Nephron (organoid): ENCODE data around the gene MACROD2.

Experiments used
- H3K27ac Mint-ChIP-seq, 3 experiments: 2 replicates each; pipeline ENCODE4 v1.8.0; 2020; ENCODE audit warnings: mixed read lengths in 3 of 3, mild to moderate bottlenecking in 2 of 3, moderate library complexity in 1 of 3
- H3K27me3 Mint-ChIP-seq: 2 replicates; pipeline ENCODE4 v1.8.0; 2021; ENCODE audit warnings: low read depth, mild to moderate bottlenecking, moderate library complexity, mixed read lengths
- H3K36me3 Mint-ChIP-seq: 2 replicates; pipeline ENCODE4 v1.8.0; 2020; ENCODE audit warnings: low read depth, mixed read lengths
- H3K4me1 Mint-ChIP-seq: 2 replicates; pipeline ENCODE4 v1.8.0; 2020; ENCODE audit warnings: mixed read lengths
- H3K4me3 Mint-ChIP-seq, 3 experiments: 2 replicates each; pipeline ENCODE4 v1.8.0; 2020; ENCODE audit warnings: mild to moderate bottlenecking in 3 of 3, mixed read lengths in 3 of 3, moderate library complexity in 2 of 3
- H3K9me3 Mint-ChIP-seq: 2 replicates; pipeline ENCODE4 v1.8.0; 2020; ENCODE audit warnings: mixed read lengths
- CTCF ChIP-seq, 3 experiments: fragments of 200-600 bp; sonication (generic); IDR thresholded peaks; one replicate each; pipeline ENCODE4 v1.5.0; 2021; ENCODE audit warnings: antibody characterized with exemption in 3 of 3; ENCODE audit not compliant: unreplicated experiment in 3 of 3

Gene MACROD2

GRCh38 chr20:14538433-14538832 is 543.1 kb downstream of the MACROD2 start:
- Mint-ChIP-seq H3K27ac (no peak overlapping the region), H3K36me3 (no peaks in the 10 kb centered on the region), H3K9me3 (no peaks in the 10 kb centered on the region), H3K4me1 (no peaks in the 10 kb centered on the region), H3K4me3 (no peak overlapping the region), H3K27me3 (no peaks in the 10 kb centered on the region)
- TF ChIP-seq CTCF (IDR thresholded peaks at IDR 0.05; ENCODE audit: unreplicated experiment in 3 of 3) = no peak

DNA sequence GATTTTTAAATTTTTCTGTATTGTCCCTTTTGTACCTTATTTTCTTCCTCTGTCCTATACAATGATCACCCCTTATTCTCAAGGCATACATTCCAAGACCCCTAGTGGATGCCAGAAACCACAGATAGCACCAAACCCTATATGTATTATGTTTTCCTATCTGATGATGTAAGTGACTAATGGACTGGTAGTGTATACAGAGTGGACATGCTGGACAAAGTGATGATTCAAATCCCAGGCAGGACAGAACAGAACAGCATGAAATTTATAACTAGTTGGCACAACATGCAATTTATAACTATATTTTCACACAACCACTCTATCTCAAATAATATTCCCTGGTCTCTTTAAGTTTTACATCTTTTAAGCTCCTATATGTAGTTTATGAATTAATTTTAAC is 547.7 kb downstream of the MACROD2 start:
- no peak for TF ChIP-seq CTCF (IDR thresholded peaks at IDR 0.05; ENCODE audit: unreplicated experiment in 3 of 3)
- H3K9me3 Mint-ChIP-seq = no peaks in the 10 kb centered on the region
- no peak overlapping the region for H3K27ac Mint-ChIP-seq
- no peaks in the 10 kb centered on the region for H3K4me1 Mint-ChIP-seq
- no peak overlapping the region for H3K4me3 Mint-ChIP-seq
- no peaks in the 10 kb centered on the region for H3K36me3 Mint-ChIP-seq
- H3K27me3 Mint-ChIP-seq = no peaks in the 10 kb centered on the region

DNA sequence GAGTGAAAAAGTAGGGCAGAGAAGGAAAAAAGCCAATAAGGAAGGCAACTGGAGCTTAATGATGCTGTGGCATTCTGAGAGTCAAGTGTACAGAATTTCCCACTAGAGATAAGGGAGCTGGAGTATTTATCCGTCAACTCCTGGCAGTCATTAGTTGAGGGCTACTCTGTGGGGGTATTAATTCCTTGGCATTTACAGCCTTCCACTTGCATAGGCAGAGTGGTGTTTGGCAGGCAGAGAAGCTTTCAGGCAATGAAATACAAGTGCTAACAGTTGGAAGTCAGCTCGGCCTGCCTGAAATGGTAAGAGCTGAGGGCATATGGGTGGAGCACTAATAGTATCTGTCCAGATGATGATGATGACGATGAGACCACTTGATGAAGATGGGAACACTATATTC is 549.4 kb downstream of the MACROD2 start:
- H3K27me3 Mint-ChIP-seq = no peaks in the 10 kb centered on the region
- H3K27ac Mint-ChIP-seq = no peak overlapping the region
- no peaks in the 10 kb centered on the region for H3K9me3 Mint-ChIP-seq
- H3K4me1 Mint-ChIP-seq = no peaks in the 10 kb centered on the region
- TF ChIP-seq CTCF (IDR thresholded peaks at IDR 0.05; ENCODE audit: unreplicated experiment in 3 of 3) = no peak
- no peaks in the 10 kb centered on the region for H3K36me3 Mint-ChIP-seq
- no peak overlapping the region for H3K4me3 Mint-ChIP-seq

GRCh38 chr20:14550655-14551054 is 555.3 kb downstream of the MACROD2 start:
- Mint-ChIP-seq H3K27ac (no peak overlapping the region), H3K36me3 (no peaks in the 10 kb centered on the region), H3K9me3 (no peaks in the 10 kb centered on the region), H3K4me1 (no peaks in the 10 kb centered on the region), H3K27me3 (no peaks in the 10 kb centered on the region), H3K4me3 (no peak overlapping the region)
- no peak for TF ChIP-seq CTCF (IDR thresholded peaks at IDR 0.05; ENCODE audit: unreplicated experiment in 3 of 3)

GRCh38 chr20:14553774-14554534 is 558.6 kb downstream of the MACROD2 start:
- Mint-ChIP-seq H3K4me1 (no peaks in the 10 kb centered on the region), H3K9me3 (peaks cover 3% of the 10 kb centered on the region), H3K27me3 (no peaks in the 10 kb centered on the region), H3K27ac (peak overlapping the region in 1 of 3 experiments; percentile 15), H3K36me3 (no peaks in the 10 kb centered on the region), H3K4me3 (no peak overlapping the region)
- TF ChIP-seq CTCF (IDR thresholded peaks at IDR 0.05; ENCODE audit: unreplicated experiment in 3 of 3) = no peak

DNA sequence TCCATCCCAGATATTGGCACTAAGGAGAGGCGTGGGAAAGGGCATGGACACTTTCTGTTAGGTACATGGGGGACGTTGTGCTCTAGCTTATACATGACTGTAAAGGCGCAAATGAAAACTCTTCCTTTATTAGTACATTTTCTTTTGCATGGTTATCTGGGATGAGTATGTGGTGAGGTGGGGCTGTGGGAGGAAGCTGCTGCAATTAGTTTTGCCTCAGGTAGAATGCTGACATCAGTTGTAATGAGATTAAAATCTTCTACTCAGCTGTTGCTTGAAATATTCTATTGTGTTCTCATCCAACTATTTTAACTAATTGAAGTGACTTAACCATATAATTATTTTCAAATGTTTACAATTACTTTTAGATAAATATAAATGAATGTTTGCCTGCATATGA is 560.4 kb downstream of the MACROD2 start:
- no peaks in the 10 kb centered on the region for H3K27me3 Mint-ChIP-seq
- TF ChIP-seq CTCF (IDR thresholded peaks at IDR 0.05; ENCODE audit: unreplicated experiment in 3 of 3) = no peak

More for the DNA sequence above, 560.4 kb downstream of the MACROD2 start:
- Mint-ChIP-seq H3K36me3 (no peaks in the 10 kb centered on the region), H3K27ac (no peak overlapping the region), H3K9me3 (peaks cover 3% of the 10 kb centered on the region), H3K4me1 (no peaks in the 10 kb centered on the region), H3K4me3 (no peak overlapping the region)
